ENCODE data around the gene EYA3.

DNA sequence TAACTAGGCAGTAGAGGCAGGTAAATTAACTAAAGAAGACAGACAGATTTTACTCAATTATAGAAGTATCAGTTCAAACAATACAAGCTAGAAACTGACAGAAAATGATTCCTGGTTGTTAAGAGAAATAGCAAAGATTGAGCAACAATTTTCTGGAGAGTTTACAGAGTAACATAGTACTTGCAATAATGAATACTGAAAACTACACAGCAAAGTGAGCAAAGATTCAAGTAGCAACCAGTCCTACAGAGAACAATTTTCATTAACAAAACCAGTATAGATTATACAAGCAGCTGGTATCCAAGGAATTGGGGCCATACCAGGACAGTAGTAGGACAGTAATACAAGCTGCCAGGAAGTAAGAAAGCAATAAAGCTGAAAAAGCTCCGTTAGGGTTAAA, 37.6 kb downstream of the EYA3 start:
- TF ChIP-seq, protein P1, sequence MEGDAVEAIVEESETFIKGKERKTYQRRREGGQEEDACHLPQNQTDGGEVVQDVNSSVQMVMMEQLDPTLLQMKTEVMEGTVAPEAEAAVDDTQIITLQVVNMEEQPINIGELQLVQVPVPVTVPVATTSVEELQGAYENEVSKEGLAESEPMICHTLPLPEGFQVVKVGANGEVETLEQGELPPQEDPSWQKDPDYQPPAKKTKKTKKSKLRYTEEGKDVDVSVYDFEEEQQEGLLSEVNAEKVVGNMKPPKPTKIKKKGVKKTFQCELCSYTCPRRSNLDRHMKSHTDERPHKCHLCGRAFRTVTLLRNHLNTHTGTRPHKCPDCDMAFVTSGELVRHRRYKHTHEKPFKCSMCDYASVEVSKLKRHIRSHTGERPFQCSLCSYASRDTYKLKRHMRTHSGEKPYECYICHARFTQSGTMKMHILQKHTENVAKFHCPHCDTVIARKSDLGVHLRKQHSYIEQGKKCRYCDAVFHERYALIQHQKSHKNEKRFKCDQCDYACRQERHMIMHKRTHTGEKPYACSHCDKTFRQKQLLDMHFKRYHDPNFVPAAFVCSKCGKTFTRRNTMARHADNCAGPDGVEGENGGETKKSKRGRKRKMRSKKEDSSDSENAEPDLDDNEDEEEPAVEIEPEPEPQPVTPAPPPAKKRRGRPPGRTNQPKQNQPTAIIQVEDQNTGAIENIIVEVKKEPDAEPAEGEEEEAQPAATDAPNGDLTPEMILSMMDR (IDR thresholded peaks at IDR 0.05; ENCODE audit: low read depth, low read length): no peak
- TF ChIP-seq POLR2A (IDR thresholded peaks at IDR 0.05; ENCODE audit: extremely low read depth, insufficient read length): no peak
